Esophagus squamous epithelium (tissue), 4 donors: ENCODE measurements around the gene ADAM29.

Source experiments
- POLR2A ChIP-seq, 4 donors: fragments of 450-650 bp; IDR thresholded peaks; one replicate each; pipeline ENCODE4 v1.6.1; 2017; ENCODE audit warnings: antibody characterized with exemption in 4 of 4, mild to moderate bottlenecking in 4 of 4, moderate library complexity in 3 of 4
- TF ChIP-seq, protein P1 (sequence below), 6 experiments: fragments of 450-650 bp in 4 of 6; fragments of 200-600 bp in 2 of 6; sonication (generic) in 2 of 6; IDR thresholded peaks; one replicate each; pipeline ENCODE4 v1.5.1; 2016 to 2019; ENCODE audit warnings: antibody characterized with exemption in 6 of 6, mild to moderate bottlenecking in 4 of 6, moderate library complexity in 4 of 6

DNA sequence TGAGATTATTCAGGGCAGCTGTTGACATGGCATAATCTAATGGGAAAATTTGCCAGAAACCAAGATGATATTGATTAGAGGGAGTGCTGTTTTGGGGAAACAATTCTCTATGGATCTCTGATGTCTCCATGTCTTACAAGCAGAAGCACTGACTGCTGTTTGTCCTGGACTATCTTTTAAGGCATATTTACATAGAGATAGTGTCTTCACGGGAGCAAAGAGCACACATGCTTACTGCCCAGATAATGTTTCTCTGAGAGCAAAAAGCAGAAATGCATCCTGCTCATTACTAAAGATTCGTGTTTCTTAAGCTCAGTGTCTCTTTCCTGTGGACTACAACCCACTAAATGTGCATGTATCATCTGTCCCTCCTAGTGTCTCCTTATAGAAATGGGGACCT, 47.8 kb upstream of the ADAM29 start:
- TF ChIP-seq, protein P1, sequence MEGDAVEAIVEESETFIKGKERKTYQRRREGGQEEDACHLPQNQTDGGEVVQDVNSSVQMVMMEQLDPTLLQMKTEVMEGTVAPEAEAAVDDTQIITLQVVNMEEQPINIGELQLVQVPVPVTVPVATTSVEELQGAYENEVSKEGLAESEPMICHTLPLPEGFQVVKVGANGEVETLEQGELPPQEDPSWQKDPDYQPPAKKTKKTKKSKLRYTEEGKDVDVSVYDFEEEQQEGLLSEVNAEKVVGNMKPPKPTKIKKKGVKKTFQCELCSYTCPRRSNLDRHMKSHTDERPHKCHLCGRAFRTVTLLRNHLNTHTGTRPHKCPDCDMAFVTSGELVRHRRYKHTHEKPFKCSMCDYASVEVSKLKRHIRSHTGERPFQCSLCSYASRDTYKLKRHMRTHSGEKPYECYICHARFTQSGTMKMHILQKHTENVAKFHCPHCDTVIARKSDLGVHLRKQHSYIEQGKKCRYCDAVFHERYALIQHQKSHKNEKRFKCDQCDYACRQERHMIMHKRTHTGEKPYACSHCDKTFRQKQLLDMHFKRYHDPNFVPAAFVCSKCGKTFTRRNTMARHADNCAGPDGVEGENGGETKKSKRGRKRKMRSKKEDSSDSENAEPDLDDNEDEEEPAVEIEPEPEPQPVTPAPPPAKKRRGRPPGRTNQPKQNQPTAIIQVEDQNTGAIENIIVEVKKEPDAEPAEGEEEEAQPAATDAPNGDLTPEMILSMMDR (IDR thresholded peaks at IDR 0.05) = no peak
- no peak for TF ChIP-seq POLR2A (IDR thresholded peaks at IDR 0.05)
